GM18517 (cell line): ENCODE measurements around the gene SMARCC2.

Experiments used
- ATAC-seq: cut with Tn5 transposase; IDR thresholded peaks from one replicate; pipeline ENCODE4 v1.9.1; 2021; ENCODE audit warnings: mild to moderate bottlenecking, moderate library complexity; ENCODE audit not compliant: unreplicated experiment

The SMARCC2 gene

DNA sequence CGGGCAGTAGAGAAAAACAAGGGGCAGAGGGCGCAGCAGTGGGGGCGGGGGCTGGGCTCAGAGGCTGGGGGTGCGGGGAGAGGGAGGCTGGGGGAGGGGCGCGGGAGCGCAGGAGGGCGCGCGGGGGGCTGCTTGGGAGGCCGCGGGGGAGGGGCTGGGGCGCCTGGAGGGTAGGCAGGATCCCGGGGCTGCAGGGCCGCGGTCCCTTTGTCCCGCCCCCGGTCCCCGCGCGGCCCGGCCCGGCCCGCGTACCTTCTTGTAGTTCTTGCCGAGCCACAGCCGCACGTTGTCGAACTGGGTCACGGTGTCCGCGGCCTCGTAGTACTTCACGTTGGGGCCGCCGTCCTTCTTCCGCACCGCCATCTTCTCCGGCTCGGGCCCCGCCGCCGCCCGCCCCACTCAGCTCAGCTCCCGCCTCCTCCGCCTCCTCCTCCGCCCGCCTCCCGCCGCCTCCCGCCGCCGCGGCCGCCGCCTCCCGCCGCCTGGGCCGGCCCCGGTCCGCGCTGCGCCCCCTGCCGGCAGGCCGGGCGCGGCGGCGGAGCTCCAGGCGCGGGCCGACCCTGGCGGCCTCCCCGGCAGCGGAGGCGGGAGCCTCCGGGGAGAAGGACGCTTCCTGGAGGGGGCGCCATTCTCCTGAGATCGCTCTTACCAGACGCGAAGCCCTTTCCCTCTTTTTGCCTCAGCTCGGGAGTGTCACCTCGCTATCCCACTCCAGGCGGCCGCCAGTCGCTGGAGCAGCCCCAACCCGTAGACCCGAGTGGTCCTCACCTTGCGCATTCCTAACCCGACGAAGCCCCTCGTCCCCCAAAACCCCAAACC lies at the start of gene SMARCC2:
SMARCC2 (minus strand) TSS at position 385 of the 819 bp plus-strand sequence; CDS start at position 363, 22 bp downstream.
- ATAC-seq: peak; percentile 34

DNA sequence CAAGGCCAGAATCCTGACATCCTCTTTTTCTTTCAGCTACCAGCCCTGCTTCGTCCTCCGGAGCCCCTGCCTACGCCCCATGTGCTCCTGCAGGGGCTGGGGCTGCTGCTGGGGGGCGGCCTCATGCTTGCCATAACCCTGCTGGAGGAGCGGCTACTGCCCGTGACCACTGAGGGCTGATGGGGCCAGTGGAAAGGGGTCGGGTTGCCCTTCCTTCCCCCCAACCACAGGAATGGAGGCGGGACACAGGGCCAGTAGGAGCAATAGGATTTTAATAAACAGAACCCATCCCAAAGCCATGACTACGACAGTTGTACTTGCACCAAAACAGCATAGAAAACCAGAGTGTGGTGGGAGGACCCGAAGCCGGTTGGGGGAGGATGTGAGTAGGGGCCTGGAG lies 48.3 kb upstream of the SMARCC2 start:
- ATAC-seq: no peak

DNA sequence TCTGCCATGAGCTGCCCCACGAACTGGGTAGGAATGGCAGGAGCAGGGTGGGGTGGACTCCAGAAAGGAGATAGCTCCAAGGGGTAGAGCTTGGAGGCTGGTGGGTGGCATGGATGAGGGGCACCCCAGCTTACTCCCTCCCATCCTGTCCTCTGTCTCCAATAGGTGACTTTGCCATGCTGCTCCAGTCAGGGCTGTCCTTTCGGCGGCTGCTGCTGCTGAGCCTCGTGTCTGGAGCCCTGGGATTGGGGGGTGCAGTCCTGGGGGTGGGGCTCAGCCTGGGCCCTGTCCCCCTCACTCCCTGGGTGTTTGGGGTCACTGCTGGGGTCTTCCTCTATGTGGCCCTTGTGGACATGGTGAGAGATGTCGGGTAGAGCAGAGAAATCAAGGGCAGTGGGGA lies 47.7 kb upstream of the SMARCC2 start:
- ATAC-seq: no peak

DNA sequence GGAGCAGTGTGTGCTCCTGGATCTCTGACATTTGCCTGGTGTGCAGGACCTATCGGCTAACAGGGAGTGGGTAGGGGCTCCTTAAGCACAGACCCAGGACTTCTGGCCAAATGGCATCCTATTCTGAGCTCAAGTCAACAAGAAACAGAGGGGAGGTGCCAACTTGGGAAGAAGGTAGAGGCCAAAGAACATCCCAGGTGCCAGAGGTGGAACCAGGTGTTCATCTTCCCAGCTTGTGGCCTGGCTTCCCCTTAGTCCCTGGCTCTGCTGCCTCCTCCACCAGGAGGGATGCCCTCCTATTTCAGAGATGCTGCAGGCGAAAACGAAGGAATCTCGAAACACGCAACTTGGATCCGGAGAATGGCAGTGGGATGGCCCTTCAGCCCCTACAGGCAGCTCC lies 46.8 kb upstream of the SMARCC2 start:
- ATAC-seq: no peak

DNA sequence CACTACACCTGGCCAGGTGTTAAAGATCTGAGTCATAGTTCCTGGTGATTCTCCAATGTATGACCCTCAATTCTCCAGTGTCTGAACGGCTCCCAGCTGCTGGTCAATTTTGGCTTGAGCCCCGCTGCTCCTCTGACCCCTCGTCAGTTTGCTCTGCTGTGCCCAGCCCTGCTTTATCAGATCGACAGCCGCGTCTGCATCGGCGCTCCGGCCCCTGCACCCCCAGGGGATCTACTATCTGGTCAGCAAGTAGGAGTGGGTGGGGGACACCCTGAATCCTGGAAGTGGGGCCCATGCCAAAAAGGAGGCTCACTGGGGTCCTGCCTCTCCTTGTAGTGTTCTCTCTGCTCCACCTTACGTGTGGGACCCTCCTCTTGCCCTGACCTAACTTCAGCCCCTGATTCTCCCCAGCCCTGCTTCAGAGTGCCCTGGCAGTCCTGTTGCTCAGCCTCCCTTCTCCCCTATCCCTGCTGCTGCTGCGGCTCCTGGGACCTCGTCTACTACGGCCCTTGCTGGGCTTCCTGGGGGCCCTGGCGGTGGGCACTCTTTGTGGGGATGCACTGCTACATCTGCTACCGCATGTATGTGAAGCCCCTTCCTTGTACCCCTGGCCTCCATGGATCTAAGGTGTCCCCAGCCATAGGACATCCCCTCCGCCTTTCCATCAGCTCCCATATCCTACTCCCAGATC lies 45.6 kb upstream of the SMARCC2 start:
- ATAC-seq: no peak

DNA sequence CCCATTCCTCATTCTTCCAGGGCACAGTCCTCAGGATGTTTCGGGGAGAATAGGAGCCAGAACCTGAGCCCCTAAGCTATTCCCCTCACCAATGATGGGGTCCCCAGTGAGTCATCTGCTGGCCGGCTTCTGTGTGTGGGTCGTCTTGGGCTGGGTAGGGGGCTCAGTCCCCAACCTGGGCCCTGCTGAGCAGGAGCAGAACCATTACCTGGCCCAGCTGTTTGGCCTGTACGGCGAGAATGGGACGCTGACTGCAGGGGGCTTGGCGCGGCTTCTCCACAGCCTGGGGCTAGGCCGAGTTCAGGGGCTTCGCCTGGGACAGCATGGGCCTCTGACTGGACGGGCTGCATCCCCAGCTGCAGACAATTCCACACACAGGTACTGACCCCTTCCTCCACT lies 41.9 kb upstream of the SMARCC2 start:
- no peak for ATAC-seq

DNA sequence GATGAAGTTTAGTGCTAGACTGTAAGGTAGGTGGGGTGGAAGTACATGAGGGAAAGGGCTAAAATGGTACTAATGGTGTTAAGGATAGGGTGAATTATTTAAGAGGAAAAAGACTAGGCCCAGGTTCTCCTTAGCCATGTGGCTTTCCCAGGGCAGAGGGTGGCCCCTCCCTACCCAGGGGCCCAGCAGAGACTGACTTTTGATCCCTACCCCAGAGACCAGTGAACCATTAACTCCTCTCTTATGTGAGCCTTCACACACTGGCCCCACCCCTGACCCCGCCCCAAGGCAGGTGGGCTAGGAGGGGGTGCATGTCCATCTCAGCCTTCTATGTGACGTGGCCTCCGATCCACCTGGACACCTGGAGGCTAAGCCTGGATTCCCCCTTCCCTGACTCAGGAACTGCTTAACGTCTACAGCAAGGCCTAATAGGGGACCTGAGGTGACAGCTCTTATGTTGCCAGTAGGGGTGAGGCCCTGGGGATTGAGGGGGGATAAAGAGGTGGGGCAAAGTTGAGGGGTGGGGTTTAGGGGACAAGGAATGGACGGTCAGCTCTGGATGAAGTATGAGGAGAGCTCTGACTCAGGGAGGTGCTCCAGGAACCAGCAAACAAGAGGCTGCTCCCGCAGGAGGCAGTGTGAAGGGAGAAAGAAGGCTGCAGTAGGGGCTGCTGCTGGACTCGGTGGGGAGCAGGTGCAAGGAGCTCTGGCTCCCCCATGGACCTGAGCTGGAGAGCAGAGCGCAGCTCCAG lies 41.3 kb upstream of the SMARCC2 start:
- ATAC-seq: no peak

DNA sequence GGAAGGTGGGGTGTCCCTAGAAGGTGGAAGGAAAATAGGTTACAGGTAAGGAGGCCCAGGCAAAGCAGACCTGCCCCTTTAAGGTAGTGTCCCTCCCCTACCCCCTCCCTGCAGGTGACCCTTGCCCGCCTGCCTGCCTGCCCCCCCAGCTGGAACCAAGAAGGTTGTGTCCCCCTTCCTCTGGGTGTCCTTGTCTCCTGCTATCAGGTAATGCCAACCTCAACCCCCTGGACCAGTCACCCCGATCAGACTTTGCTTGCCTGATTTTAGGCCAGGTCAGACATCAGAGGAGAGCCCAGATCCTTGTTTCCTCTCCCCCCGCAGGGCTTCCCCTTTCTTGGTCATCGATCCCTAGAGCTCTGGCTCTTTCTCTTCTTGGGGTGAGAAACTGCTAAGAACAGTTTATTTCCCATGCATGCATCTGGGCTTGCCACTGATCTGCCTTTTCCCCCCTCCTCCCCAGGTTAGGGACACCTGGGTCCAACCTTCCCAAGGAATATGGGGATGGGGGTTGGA lies 40.7 kb upstream of the SMARCC2 start, which contains the start of gene SLC39A5:
SLC39A5 (plus strand) TSS at position 136 of the 516 bp plus-strand sequence. CDS start 1,224 bp downstream, outside the sequence.
- no peak for ATAC-seq

DNA sequence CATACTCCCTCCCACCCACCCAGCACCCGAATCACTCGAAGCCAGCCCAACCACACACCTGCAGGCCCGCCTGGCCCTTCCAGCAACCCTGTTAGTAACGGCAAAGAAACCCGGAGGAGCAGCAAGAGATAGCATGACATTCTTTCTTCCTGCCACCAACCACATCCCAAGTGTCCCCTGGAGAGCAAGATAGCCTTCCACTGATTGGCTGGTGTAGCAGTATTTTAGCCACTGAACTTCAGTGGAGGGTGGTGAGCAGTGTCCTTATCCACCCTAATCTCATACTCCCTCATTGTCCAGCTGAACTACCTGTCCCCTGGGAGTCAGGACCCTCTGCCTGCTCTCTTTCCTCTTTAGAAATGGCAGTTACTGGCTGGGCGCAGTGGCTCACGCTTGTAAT lies 39.8 kb upstream of the SMARCC2 start:
- ATAC-seq: no peak

DNA sequence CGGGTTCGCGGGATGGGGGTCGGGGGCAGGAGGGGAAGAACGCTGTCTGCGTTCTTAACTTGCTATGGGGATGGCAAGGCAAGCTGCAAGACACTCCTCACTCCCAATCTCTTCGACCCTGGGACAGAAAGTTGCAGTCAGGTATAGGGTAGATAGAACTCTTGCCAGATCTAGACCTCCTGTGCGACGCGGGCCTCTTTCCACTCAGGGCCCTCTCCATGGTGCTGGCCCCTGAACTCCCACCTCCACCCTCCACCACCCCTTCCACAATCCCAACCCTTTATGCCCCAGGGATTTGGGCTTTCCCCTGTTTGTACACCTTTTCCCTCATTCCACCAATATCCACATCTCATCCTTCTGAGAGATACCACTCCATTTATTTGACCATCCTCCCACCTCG lies 35.7 kb upstream of the SMARCC2 start:
- ATAC-seq: no peak

DNA sequence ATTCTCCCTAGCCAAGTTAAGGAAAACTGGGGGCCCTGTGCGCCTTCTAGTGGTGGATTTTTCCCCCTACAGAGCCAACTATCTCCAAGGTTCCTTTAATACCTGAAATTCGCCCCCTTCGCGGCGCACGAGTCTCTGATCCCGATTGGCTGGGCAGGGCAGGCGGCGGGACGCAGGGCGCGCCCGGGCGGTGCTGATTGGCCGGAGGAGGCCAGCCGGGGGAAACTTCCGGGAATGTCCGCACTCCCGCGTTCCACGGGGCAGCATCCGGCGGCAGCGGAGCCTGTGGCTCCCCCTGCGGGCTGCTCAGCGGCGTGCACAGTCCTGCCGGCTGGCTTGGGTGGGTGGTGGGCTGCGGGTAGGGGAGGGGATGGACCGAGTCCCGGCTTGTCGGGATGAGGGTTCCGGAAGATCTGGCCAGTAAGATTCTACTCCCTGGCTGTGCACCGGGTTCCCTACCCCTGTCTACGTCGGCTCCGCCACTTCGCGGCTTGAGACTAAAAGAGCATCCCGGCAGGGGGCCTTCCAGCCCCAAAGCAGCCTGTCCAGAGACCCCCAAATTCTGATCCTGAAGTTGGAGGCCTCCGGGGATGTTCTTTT lies 34.9 kb upstream of the SMARCC2 start, which contains the start of gene NABP2:
NABP2 (plus strand) TSS at position 241 of the 600 bp plus-strand sequence. CDS start 515 bp downstream, outside the sequence.
- ATAC-seq: peak; percentile 60

DNA sequence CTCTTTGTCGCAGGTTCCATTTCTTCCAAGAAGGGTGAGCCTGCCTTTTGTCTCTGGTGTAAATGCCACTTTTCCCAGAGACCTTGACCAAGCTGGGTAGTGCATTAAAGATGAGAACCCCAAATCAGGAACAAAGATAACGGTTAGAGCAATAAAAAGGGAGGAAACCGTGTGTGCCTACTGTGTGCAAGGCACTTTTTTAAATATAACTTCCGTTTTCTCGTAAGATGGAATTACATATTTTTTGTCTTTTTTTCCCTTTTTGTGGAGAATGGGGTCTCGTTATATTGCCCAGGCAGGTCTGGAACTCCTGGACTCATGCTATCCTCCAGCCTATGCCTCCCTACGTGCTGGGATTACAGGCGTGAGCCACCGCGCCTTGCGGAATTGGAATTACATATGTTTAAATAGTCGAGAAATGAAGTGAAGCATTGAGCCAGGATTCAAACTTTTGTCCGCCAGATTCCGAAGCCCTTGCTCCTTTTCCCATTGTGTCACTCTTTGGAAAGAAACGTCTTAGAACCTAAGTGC lies 34.4 kb upstream of the SMARCC2 start:
- no peak for ATAC-seq

DNA sequence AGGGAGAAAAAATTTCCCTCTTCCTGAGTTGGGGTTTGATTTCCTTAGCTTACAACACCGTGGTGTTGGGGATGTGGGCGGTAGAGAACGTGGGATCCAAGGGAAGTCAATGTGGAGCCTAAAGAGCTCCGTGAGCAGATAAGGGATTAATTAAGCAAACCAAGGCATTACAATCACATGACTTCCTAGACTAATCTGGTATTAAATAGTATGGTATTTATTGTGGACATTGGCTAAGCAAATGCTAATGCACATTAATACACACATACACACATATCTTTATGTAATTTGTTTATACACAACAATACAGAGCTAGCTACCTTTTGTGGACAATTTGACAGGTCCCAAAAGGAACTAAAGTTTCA lies 33.2 kb upstream of the SMARCC2 start:
- no peak for ATAC-seq

DNA sequence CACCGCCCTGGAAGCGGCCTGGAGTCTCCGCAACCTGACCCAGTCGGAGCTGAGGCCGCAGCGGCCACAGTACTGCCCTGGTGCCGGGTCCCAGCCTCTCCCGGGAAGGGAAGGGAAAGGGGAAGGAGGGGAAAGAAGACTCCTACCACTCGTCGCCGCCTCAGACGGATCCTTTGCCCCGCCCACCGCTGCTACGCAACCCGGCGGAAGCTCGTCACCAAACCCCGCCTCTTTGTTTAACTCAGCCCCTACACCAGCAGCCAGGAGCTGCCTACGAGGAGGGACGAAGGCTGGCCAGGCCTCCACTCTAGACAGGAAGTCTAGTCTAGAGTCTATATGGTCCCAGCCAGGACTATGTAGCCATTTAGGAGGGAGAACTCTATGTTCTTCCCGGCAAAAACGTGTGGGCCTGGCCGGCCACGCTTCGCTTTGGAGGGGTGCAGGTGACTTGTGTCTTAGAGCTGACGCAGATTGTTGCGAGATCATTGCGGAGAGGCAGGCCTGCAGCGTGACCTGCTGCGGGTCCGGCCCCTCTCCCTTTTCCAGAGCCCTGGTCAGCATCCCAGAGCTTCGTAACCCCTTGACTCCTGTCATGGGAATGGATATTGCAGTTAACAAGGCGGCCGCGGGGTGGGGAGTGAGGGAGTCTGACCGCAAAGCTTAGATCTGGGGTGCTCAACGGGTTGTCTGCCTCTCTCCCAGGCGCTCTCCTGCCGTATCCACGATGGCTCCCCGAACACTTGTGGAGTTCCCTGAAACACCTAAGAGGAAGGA lies 32.7 kb upstream of the SMARCC2 start, which contains the start of gene RNF41:
RNF41 (minus strand) TSS at position 166 of the 774 bp plus-strand sequence. CDS start 7,875 bp downstream, outside the sequence.
- ATAC-seq: peak; percentile 83

DNA sequence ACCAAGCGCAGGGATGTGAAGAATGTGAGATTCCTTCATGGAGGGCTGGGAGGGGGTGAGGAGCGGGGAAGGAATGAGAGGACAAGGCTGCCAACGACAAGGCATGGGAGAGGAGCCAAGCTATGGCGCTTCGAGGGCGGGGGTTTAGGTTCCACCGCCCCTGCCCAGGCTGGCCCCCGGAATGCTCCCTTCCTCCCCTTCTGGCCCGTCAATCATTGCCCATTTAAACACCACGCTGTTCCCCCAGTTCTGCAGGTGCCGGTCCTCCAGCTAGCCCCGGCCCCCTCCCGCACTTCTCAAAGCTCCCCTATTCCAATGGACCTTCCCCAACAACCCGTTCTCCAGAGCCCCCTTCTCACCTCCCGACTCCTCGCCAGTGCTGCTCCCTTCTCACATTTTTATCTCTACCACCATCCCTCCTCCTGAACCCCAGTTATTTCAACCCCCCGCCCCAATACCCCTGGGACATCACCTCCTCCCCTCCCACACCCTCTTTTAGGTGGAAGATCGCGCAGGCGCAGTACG lies 32.0 kb upstream of the SMARCC2 start:
- ATAC-seq: peak; percentile 22

DNA sequence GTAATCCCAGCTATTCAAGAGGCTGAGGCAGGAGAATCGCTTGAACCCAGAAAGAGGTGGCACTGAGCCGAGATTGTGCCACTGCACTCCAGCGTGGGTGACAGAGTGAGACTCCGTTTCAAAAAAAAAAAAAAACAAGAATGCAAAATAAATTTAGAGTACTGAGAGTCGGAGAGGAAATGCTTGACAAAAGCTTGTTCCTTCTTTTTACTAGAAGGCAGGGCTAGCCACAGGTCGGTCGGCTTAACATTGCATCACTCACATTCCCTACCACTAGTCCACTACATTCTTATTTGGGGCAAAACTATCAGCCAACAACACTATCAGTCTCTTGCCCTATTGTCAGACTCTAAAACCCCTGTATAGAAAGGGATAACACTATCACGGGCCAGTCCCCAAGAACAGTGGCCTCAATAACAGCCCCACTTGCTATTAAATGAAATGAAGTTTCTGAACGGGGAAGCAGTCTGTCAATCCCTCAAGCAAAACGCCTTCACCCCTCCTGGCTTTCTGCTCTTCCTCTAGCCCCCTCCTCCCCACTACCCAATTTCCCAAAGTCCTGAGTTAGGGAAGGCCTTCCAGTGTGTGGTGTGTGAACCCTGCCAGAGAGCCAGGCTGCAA lies 31.4 kb upstream of the SMARCC2 start:
- ATAC-seq: no peak

DNA sequence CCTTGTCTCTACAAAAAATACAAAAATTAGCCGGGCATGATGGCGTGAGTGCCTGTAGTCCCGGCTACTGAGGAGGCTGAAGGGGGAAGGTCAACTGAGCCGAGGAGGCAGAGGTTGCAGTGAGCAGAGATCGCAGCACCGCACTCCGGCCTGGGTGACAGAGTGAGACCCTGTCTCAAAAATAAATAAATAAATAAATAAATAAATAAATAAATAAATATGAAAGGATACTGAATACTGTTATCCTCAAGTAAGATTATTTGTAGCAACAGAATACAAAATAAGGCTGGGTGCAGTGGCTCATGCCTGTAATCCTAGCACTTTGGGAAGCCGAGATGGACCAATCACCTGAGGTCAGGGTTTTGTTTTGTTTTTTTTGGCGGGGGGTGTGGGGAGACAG lies 30.6 kb upstream of the SMARCC2 start:
- no peak for ATAC-seq

DNA sequence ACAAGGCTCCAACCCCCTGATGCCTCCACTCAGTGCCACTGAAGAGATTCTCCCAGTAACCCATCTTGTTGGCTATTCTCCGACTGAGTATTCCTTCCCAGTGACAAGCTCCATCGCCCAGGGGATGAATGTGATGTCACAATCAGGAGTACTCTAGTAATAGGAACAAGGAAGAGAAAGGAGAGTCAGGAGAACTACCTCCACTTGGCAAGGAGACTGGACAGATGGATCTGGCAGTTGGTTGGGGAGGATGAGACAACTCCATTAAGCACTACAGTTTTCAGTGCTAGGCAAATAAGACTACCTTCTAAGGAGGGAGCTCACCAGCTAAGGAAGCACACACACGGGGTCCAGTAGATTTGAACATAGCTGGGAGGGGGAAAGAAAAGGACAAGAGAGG lies 27.2 kb upstream of the SMARCC2 start:
- ATAC-seq: no peak

DNA sequence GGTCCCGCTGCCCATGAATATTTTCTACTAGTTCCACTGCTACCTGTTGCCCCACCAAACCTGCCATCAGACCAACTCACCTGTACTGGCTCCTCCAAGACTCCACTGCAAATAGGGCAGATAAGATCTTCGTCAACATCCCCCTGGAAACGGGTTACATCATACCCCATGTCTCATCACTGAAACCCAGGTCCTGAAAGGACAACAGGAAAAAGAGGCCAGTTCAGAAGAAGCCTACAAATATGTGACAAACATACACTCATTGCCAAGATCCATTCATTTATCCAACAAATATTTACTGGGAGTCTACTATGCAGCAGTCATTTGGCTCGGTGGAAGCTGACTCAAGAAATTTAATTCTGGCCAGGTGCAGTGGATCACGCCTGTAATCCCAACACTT lies 24.6 kb upstream of the SMARCC2 start:
- ATAC-seq: no peak
